Measurements from ENCODE around the gene SMARCB1.

GRCh38 chr22:23884140-23884539 is 97.4 kb downstream of the SMARCB1 start:
- TF ChIP-seq CTCF (IDR thresholded peaks at IDR 0.05; ENCODE audit: insufficient read depth, low read length, poor library complexity, severe bottlenecking) (no peak), EZH2phosphoT487 (conservative IDR thresholded peaks at IDR 0.05; ENCODE audit: low read length) (no peak)

All from SU-DHL-6 (cell line).